Measurements from ENCODE around the gene TNNI3K. TPM values are rescaled to one million over a fixed set of nuclear protein-coding genes. Genes with fewer than 3 reads are reported as not detected.

Gene TNNI3K
- total RNA-seq, 2 donors from 2014 or later, result 0.50 TPM; not detected in 1

GRCh38 chr1:74437035-74437434 is 201.8 kb downstream of the TNNI3K start:
- ATAC-seq, result no peak
- H3K9me3 ChIP-seq (ENCODE audit: control insufficient read depth, low read length, poor library complexity, severe bottlenecking), result no peaks in the 10 kb centered on the region
- no peak overlapping the region for H3K4me3 Mint-ChIP-seq
- DNase-seq, result no peak
- peaks cover 2% of the 10 kb centered on the region for H3K36me3 Mint-ChIP-seq (ENCODE audit: low read depth)
- no peak overlapping the region for H3K27ac Mint-ChIP-seq
- no peaks in the 10 kb centered on the region for H3K27me3 Mint-ChIP-seq
- H3K4me1 Mint-ChIP-seq, result no peaks in the 10 kb centered on the region

GRCh38 chr1:74452035-74452434 is 216.8 kb downstream of the TNNI3K start:
- ATAC-seq (no peak), DNase-seq (no peak)
- Mint-ChIP-seq H3K4me3 (no peak overlapping the region), H3K36me3 (ENCODE audit: low read depth) (no peaks in the 10 kb centered on the region), H3K27ac (no peak overlapping the region), H3K27me3 (no peaks in the 10 kb centered on the region), H3K4me1 (no peaks in the 10 kb centered on the region)
- H3K9me3 ChIP-seq (ENCODE audit: control insufficient read depth, low read length, poor library complexity, severe bottlenecking), result no peaks in the 10 kb centered on the region

- no peak overlapping the region for H3K4me3 Mint-ChIP-seq
- ATAC-seq, result no peak
- H3K27ac Mint-ChIP-seq, result no peak overlapping the region
- no peak for DNase-seq
- H3K27me3 Mint-ChIP-seq, result no peaks in the 10 kb centered on the region
- H3K9me3 ChIP-seq (ENCODE audit: control insufficient read depth, low read length, poor library complexity, severe bottlenecking), result no peaks in the 10 kb centered on the region
- no peaks in the 10 kb centered on the region for H3K36me3 Mint-ChIP-seq (ENCODE audit: low read depth)
- H3K4me1 Mint-ChIP-seq, result no peaks in the 10 kb centered on the region
Measured at GRCh38 chr1:74453277-74453676, 218.1 kb downstream of the TNNI3K start.

GRCh38 chr1:74455390-74455789 is 220.2 kb downstream of the TNNI3K start:
- no peak for ATAC-seq
- DNase-seq, result no peak
- no peaks in the 10 kb centered on the region for H3K36me3 Mint-ChIP-seq (ENCODE audit: low read depth)
- H3K4me3 Mint-ChIP-seq, result no peak overlapping the region
- no peaks in the 10 kb centered on the region for H3K9me3 ChIP-seq (ENCODE audit: control insufficient read depth, low read length, poor library complexity, severe bottlenecking)
- no peaks in the 10 kb centered on the region for H3K4me1 Mint-ChIP-seq
- H3K27ac Mint-ChIP-seq, result no peak overlapping the region
- H3K27me3 Mint-ChIP-seq, result peaks cover 5% of the 10 kb centered on the region

- no peaks in the 10 kb centered on the region for H3K36me3 Mint-ChIP-seq (ENCODE audit: low read depth)
- no peak overlapping the region for H3K4me3 Mint-ChIP-seq
- H3K4me1 Mint-ChIP-seq, result no peaks in the 10 kb centered on the region
- no peak for DNase-seq
- H3K27ac Mint-ChIP-seq, result no peak overlapping the region
- no peaks in the 10 kb centered on the region for H3K9me3 ChIP-seq (ENCODE audit: control insufficient read depth, low read length, poor library complexity, severe bottlenecking)
- ATAC-seq, result no peak
- H3K27me3 Mint-ChIP-seq, result peaks cover 5% of the 10 kb centered on the region
Measured at GRCh38 chr1:74457253-74457652, 222.1 kb downstream of the TNNI3K start.

- Mint-ChIP-seq H3K27me3 (peaks cover 12% of the 10 kb centered on the region), H3K36me3 (ENCODE audit: low read depth) (no peaks in the 10 kb centered on the region), H3K4me3 (no peak overlapping the region), H3K27ac (no peak overlapping the region), H3K4me1 (peaks cover 2% of the 10 kb centered on the region)
- no peak for ATAC-seq
- DNase-seq, result no peak
- peaks cover 3% of the 10 kb centered on the region for H3K9me3 ChIP-seq (ENCODE audit: control insufficient read depth, low read length, poor library complexity, severe bottlenecking)
Measured at GRCh38 chr1:74463333-74463988, 228.3 kb downstream of the TNNI3K start.

GRCh38 chr1:74464037-74464436 is 228.8 kb downstream of the TNNI3K start:
- H3K36me3 Mint-ChIP-seq (ENCODE audit: low read depth), result no peaks in the 10 kb centered on the region
- DNase-seq, result no peak
- H3K4me3 Mint-ChIP-seq, result no peak overlapping the region
- H3K27me3 Mint-ChIP-seq, result peaks cover 9% of the 10 kb centered on the region
- H3K4me1 Mint-ChIP-seq, result peaks cover 2% of the 10 kb centered on the region
- no peak for ATAC-seq
- peaks cover 3% of the 10 kb centered on the region for H3K9me3 ChIP-seq (ENCODE audit: control insufficient read depth, low read length, poor library complexity, severe bottlenecking)
- H3K27ac Mint-ChIP-seq, result no peak overlapping the region

GRCh38 chr1:74465193-74465681 is 230.1 kb downstream of the TNNI3K start:
- Mint-ChIP-seq H3K4me1 (peaks cover 2% of the 10 kb centered on the region), H3K4me3 (no peak overlapping the region), H3K36me3 (ENCODE audit: low read depth) (no peaks in the 10 kb centered on the region), H3K27ac (no peak overlapping the region), H3K27me3 (peaks cover 8% of the 10 kb centered on the region)
- DNase-seq, result no peak
- H3K9me3 ChIP-seq (ENCODE audit: control insufficient read depth, low read length, poor library complexity, severe bottlenecking), result peaks cover 3% of the 10 kb centered on the region
- no peak for ATAC-seq

GRCh38 chr1:74467786-74468377 is 232.7 kb downstream of the TNNI3K start:
- H3K36me3 Mint-ChIP-seq (ENCODE audit: low read depth), result no peaks in the 10 kb centered on the region
- no peak for DNase-seq
- peak overlapping the region; percentile 36 for H3K4me3 Mint-ChIP-seq
- ATAC-seq, result no peak
- H3K27ac Mint-ChIP-seq, result no peak overlapping the region
- peaks cover 3% of the 10 kb centered on the region for H3K9me3 ChIP-seq (ENCODE audit: control insufficient read depth, low read length, poor library complexity, severe bottlenecking)
- H3K4me1 Mint-ChIP-seq, result peaks cover 2% of the 10 kb centered on the region
- H3K27me3 Mint-ChIP-seq, result peaks cover 16% of the 10 kb centered on the region

GRCh38 chr1:74468982-74469603 is 233.9 kb downstream of the TNNI3K start:
- Mint-ChIP-seq H3K27ac (no peak overlapping the region), H3K4me1 (peaks cover 2% of the 10 kb centered on the region), H3K4me3 (no peak overlapping the region), H3K36me3 (ENCODE audit: low read depth) (no peaks in the 10 kb centered on the region), H3K27me3 (peaks cover 16% of the 10 kb centered on the region)
- DNase-seq (no peak), ATAC-seq (no peak)
- H3K9me3 ChIP-seq (ENCODE audit: control insufficient read depth, low read length, poor library complexity, severe bottlenecking), result no peaks in the 10 kb centered on the region

- Mint-ChIP-seq H3K4me1 (peaks cover 2% of the 10 kb centered on the region), H3K27ac (no peak overlapping the region), H3K36me3 (ENCODE audit: low read depth) (no peaks in the 10 kb centered on the region), H3K27me3 (peaks cover 16% of the 10 kb centered on the region), H3K4me3 (no peak overlapping the region)
- ATAC-seq (no peak), DNase-seq (no peak)
- H3K9me3 ChIP-seq (ENCODE audit: control insufficient read depth, low read length, poor library complexity, severe bottlenecking), result no peaks in the 10 kb centered on the region
Measured at GRCh38 chr1:74470251-74470650, 235.1 kb downstream of the TNNI3K start.

GRCh38 chr1:74470936-74471335 is 235.7 kb downstream of the TNNI3K start:
- ATAC-seq (no peak), DNase-seq (no peak)
- no peaks in the 10 kb centered on the region for H3K36me3 Mint-ChIP-seq (ENCODE audit: low read depth)
- H3K4me1 Mint-ChIP-seq, result peaks cover 2% of the 10 kb centered on the region
- H3K9me3 ChIP-seq (ENCODE audit: control insufficient read depth, low read length, poor library complexity, severe bottlenecking), result no peaks in the 10 kb centered on the region
- H3K27me3 Mint-ChIP-seq, result peaks cover 16% of the 10 kb centered on the region
- no peak overlapping the region for H3K27ac Mint-ChIP-seq
- no peak overlapping the region for H3K4me3 Mint-ChIP-seq

- H3K27ac Mint-ChIP-seq, result no peak overlapping the region
- H3K36me3 Mint-ChIP-seq (ENCODE audit: low read depth), result no peaks in the 10 kb centered on the region
- H3K9me3 ChIP-seq (ENCODE audit: control insufficient read depth, low read length, poor library complexity, severe bottlenecking), result no peaks in the 10 kb centered on the region
- H3K4me1 Mint-ChIP-seq, result peaks cover 2% of the 10 kb centered on the region
- H3K4me3 Mint-ChIP-seq, result no peak overlapping the region
- DNase-seq, result no peak
- no peak for ATAC-seq
- peaks cover 16% of the 10 kb centered on the region for H3K27me3 Mint-ChIP-seq
Measured at GRCh38 chr1:74471470-74471869, 236.3 kb downstream of the TNNI3K start.
